GM19099 (cell line): ENCODE measurements around the gene FOXJ1.

Source experiments
- POLR2A ChIP-seq: IDR thresholded peaks from 3 replicates; pipeline ENCODE4 v1.6.1; 2011; ENCODE audit warnings: low read depth; ENCODE audit not compliant: insufficient read length; ENCODE audit errors: extremely low read depth

FOXJ1 gene

DNA sequence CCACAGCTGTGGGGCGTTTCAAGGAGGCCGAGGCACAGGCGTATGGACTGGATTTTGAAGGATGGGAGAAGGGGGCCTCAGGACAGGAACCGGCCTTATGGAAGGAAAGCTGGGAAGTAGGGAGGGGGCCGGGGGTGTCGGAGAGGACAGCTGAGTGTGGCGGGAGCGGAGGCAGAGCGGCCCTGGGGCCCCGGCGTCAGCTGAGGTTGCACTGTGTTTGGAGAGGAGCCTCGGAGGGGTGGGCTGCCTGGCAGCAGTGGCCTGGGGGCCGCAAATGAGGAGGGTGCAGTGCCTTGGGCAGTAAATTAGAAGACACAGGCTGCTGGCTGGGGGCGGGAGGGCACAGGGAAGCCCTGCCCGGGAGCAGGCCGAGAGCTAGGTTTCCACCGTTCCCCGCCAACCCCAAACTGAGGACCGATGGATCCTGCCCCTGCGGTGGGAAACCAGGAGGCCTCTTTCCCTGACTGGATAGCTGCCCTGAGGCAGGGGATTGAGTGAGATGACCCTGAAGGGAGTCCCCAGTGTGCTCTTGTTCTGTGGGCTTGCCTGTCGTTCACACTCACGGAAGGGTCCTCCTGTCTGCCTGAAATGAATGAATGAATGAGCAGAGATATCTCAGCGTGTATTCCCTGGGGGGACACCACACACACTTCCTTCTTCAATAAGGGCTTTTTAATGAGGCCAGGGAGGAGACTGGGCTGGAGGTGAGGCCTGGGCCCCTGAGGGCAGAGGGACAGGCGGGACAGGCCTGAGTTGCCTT lies 18.4 kb downstream of the FOXJ1 start:
- TF ChIP-seq POLR2A = no peak

DNA sequence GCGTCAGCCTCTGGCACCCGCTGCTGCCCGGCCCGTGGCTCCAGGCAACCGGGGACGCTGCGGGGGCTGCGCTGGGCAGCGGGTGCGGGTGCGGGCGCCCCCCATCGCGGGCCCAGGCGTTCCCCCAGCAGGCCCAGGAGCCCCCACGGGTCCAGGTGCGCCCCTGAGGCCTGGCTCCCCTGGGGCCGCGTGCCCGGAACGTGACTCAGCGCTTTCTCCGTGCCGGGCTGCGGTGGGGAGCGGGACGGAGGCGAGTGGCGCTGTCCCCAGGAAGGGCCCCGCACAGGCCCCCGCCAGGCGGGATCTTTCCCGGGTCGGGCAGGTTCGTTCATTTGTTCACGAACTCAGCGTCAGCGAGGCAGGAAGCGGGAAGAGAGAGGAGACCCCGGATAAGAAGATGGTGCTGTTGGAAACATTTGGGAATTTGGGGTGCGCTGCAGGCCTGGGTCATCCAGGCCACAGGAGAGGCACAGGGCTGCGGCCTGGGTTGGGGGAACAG lies 19.1 kb downstream of the FOXJ1 start:
- TF ChIP-seq POLR2A = no peak

DNA sequence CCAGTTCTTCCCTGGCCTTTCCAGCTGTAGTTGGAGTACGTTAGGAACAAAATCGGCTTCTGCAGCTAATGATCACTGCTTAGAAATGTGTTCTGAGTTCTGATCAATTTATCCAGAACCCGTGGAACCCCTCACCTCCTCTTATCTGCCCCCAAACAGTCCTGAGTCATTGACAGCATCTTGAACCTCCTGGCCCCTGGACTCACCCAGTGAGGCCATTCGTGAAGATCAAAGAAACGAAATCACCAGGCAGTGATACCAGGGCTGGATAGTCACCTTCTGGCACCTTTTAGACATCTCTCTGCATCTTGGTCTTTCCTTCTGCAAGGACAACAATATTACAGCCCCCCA lies 20.4 kb downstream of the FOXJ1 start:
- TF ChIP-seq POLR2A = no peak

DNA sequence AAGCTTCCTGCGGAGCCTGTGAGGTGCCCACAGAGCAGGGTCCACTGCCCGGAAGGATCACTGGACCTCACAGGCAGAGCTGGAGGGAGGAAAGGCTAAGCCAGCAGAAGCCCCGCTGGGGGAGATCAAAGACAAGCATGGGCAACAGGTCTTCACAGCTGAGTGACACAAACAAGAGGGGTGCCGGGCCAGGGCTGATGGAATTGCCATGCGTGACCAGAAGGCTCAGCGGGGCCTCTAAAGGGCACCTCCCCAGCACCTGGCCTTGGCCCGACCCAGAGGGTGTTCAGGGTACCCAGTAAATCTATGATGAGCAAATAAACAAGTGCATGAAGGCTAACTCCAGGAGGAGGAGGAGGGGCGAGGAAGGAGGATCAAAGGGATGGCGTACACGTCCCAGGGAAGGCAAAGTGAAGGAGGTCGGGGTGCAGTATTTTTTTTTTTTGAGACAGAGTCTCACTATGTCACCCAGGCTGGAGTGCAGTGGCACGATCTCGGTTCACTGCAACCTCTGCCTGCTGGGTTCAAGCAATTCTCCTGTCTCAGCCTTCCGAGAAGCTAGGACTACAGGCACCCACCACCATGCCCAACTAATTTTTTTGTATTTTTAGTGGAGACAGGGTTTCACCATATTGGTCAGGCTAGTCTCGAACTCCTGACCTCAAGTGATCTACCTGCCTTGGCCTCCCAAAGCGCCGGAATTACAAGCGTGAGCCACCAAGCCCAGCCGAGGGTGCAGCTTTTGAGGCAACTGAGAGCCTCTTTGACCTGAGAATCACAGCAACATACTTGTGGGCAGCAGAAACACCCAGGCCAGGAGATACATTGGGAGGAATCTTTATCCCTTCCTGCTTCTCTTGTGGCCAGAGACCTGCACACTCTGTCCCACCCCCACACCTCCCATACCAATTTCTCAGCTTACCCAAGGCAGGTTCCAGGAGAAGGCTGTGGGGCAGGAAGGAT lies 21.4 kb downstream of the FOXJ1 start:
- TF ChIP-seq POLR2A = no peak

DNA sequence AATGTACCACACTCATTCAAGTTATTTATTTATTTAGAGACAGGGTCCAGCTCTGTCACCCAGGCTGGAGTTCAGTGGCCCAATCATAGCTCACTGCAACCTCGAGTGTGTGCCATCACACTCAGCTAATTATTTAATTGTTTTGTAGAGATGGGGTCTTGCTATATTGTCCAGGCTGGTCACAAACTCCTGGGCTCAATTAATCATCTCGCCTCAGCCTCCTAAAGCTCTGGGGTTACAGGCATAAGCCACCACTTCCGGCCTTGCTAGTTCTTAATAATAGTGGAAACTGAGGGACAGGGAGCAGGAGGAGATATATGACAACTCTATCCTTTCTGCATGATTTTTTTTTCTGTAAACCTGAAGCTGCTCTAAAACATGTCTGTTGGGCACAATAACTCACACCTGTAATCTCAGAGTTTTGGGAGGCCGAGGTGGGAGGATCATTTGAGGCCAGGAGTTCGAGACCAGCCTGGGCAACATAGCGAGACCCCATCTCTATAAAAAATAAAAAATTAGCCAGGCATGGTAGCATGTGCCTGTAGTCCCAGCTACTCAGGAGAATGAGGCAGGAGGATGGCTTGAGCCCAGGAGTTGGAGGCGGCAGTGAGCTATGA lies 25.8 kb downstream of the FOXJ1 start:
- no peak for TF ChIP-seq POLR2A

DNA sequence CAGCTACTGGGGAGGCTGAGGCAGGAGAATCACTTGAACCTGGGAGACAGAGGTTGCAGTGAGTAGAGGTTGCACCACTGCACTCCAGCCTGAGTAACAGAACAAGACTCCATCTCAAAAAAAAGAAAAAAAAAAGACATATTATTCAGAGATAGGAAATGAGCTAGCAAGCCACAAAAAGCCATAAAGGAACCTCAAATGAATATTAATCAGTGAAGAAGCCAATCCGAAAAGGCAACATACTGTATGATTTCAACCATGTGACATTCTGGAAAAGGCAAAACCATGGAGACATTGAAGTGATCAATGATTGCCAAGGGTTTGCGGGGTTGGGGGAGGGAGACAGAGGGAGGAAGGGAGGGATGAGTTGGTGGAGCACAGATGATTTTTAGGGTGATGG lies 29.1 kb downstream of the FOXJ1 start:
- no peak for TF ChIP-seq POLR2A

DNA sequence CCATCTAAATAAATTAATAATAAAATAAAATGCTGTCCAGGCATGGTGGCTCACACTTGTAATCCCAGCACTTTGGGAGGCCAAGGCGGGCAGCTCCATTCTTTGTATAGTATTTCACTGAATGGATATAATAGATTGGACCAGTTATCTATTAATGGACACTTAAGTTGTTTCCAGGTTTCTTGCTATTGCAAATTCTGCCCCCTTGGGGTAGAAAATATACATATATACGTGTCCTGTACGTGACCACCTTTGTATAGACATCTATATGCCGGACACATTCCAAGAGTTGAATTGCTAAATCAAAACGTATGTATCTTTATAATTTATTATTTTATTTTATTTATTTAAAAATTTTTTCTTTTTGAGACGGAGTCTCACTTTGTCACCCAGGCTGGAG lies 33.5 kb downstream of the FOXJ1 start:
- TF ChIP-seq POLR2A = no peak

DNA sequence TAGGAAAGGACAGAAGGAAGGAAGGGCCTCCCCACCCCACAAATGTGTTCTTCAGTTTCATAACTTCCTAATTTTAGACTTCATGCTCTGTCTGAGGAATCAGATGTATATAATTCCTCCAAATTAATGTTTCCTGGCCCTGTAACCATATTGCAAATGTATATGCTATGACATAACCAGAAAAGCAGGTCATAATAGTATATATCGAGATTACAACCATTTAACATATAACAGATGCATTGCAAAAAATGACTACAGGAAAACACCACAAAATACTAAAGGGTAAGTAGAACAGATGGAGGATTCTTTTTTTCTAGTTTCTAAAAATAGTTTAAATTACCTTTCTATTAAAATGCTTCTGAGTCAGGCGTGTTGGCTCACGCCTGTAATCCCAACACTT lies 34.3 kb downstream of the FOXJ1 start:
- no peak for TF ChIP-seq POLR2A

DNA sequence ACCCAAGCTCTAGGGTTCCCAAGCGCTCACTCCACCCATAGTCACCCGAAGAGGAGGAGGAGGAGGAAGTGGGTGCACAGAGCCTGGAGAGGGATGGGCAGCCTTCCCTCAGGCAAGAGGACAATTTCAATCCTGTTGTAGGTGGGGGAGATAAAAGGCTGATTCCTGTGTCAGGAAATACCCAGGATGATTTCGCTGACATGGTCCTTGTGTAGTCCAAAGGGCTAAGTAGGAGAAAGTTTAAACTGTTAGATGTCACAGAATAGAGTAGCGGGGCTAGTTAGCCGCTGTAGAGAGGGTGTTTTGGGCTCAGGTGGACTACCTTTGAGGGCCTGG lies 36.2 kb downstream of the FOXJ1 start:
- TF ChIP-seq POLR2A = no peak

DNA sequence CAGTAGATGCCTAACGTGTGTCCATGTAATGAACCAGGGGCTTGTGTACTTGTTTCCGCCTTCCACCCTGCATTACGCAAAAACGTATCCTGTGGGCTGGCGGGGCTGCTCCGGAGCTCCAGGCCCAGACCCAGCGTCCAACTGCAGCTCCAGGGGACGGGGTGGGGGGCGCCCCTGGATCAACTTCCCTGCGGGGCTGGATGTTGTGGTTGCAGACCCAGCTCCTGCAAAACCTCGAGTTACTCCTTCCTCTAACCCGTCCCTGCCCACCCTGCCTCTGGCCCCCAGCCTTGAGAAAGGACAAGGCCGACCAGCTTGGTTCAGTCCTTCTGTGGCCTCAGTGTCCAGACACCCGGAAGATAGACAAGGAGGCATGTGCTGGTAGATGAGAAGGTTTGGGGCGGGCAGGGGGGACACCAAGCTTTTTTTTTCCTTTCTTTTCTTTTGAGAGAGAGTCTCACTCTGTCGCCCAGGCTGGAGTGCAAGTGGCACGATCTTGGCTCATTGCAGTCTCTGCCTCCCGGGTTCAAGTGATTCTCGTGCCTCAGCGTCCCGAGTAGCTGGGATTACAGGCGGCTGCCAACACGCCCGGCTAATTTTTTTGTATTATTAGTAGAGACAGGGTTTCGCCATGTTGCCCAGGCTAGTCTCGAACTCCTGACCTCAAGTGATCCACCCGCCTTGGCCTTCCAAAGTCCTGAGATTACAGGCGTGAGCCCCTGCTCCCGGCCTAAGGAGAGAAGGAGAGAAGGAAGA lies 36.7 kb downstream of the FOXJ1 start:
- TF ChIP-seq POLR2A = no peak

DNA sequence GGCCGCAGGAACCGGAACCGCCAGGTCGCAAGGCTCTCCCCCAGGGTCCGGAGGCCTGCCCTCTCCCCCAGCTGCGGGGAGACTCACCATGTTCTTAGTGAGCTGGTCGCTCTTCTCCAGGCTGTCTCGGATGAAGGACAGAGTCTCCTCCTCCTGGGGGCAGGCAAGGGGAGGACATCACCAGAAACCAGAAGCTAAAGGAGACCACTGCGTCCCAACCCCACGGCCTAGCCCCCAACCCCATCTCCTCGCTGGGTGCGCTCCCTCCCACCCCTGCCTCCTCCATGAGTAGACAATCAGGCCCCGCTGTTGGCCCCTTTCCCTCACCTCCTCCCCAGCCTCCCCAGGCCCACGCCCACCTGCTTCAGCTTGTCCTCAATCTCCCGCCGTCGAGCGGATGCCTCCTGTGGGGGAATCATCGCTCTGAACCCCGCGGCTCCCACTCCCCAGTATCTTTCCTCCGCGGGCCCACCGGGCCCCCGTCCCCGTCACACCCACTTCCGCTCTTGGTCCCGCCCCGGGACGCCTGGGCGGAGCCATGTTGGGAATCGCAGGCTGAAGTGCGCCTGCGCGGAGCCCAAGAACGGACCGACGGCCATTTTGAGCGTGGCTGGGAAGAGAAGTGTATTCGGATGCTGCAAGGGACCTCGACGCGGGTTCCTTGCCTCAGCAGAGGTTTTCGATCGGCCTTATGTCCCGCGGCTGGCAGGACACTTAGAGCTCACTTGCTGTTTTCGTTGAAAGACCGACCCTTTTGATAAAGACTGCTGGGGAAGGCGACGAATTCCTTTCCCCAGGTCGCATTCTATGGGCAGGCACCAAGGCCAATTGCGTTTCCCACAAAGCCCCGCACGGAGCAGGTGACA lies 37.5 kb downstream of the FOXJ1 start, which contains the start of gene EXOC7:
EXOC7 (minus strand) TSS at position 514 of the 866 bp plus-strand sequence; CDS start at position 419, 95 bp downstream.
- TF ChIP-seq POLR2A = peak; percentile 84

DNA sequence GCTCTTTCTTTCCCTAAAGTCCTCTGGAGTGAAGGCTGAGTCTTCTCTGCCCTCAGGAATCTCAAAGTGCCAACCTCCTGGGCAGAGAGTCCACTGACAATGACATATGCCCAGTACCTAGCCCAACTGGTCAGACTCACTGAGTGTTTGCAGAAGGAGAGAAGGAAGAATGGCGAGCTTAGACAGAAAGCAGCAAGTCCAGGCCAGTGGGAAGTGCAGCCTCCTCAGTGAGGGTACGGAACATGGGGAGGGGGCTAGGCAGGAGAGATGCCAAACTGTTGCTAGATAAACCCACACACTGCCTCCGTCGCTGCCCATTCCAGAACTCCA lies 38.1 kb downstream of the FOXJ1 start:
- TF ChIP-seq POLR2A = no peak

DNA sequence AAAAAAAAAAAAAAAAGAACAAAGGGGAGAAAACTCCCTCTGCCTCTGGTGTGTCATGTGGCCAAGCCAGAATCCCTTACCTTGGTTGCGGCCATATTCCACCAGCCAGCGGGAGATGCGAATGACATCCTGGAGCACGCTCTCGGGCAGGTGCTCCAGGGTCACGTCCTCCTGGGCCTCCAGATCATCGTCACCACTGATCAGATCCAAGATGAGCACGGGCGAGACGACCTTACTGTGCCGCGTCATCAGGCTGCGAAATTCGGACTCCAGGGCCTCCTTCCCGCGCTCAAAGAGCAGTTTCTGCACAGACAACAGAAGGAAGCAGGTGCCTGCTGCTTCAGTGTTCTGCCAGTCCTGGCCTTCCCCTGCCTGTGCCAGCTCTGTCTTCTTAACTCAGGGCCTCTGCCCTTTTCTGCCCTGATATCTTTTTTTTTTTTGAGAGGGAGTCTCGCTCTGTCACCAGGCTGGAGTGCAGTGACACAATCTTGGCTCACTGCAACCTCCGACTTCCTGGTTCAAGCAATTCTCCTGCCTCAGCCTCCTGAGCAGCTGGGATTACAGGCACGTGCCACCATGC lies 43.2 kb downstream of the FOXJ1 start:
- no peak for TF ChIP-seq POLR2A

DNA sequence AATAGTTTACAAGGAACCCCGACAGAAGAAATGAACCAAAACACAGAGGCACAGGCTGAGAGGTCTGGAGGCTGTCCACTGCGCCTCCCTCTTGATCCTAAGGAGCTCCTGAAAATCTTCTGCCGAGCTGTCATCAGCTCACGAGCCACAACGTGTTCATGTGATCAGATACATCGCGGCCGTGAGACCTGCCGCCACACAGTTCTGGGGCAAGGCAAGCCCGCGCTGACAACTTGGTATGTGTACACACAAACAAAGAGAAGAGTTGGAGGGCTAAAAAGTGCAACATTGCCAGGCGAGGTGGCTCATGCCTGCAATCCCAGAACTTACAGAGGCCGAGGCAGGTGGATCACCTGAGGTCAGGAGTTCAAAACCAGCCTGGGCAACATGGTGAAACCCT lies 45.1 kb downstream of the FOXJ1 start:
- TF ChIP-seq POLR2A = no peak
